Measurements from ENCODE around the gene EMC8.

The EMC8 gene

DNA sequence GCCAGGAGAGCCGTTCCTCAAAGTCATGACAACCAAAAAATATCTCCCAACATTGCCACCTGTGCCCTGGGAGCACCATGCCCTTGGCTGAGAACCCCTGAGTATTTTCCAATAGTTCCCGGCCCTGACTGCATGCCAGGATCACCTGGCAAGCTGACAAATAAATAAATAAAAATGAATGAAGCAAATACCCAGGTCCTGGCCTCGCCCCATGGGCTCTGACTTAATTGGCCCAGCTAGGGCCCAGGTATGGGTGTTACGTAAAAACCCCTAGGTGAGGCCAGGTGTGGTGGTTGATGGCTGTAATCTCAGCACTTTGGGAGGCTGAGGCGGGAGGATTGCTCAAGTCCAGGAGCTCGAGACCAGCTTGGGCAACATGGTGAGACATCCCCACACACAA is 45.8 kb downstream of the EMC8 start:
- TF ChIP-seq, protein P1, sequence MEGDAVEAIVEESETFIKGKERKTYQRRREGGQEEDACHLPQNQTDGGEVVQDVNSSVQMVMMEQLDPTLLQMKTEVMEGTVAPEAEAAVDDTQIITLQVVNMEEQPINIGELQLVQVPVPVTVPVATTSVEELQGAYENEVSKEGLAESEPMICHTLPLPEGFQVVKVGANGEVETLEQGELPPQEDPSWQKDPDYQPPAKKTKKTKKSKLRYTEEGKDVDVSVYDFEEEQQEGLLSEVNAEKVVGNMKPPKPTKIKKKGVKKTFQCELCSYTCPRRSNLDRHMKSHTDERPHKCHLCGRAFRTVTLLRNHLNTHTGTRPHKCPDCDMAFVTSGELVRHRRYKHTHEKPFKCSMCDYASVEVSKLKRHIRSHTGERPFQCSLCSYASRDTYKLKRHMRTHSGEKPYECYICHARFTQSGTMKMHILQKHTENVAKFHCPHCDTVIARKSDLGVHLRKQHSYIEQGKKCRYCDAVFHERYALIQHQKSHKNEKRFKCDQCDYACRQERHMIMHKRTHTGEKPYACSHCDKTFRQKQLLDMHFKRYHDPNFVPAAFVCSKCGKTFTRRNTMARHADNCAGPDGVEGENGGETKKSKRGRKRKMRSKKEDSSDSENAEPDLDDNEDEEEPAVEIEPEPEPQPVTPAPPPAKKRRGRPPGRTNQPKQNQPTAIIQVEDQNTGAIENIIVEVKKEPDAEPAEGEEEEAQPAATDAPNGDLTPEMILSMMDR (conservative IDR thresholded peaks at IDR 0.05; ENCODE audit: low read length) = no peak
- TF ChIP-seq EZH2phosphoT487 (IDR thresholded peaks at IDR 0.05; ENCODE audit: borderline replicate concordance) = no peak
- Histone ChIP-seq H3K9me3 (ENCODE audit: insufficient read depth, low read depth, low read length) (no peaks in the 10 kb centered on the region), H3K4me3 (ENCODE audit: low read length, poor library complexity, severe bottlenecking) (no peak overlapping the region), H3K4me2 (ENCODE audit: low read depth, low read length, poor library complexity, severe bottlenecking) (no peak overlapping the region), H3K27me3 (ENCODE audit: insufficient read depth, low read length, poor library complexity, severe bottlenecking) (no peaks in the 10 kb centered on the region), H3K9me2 (replicated peaks; ENCODE audit: low read depth, low read length) (no peaks in the 10 kb centered on the region), H3K4me1 (ENCODE audit: insufficient read depth, low read length, poor library complexity, severe bottlenecking) (peaks cover 8% of the 10 kb centered on the region), H3K36me3 (ENCODE audit: insufficient read depth, low read length) (no peaks in the 10 kb centered on the region), H2AFZ (ENCODE audit: low read length) (no peak overlapping the region), H3K9ac (ENCODE audit: low read depth, low read length, poor library complexity, severe bottlenecking) (no peak overlapping the region), H3F3A (ENCODE audit: low read depth) (no peaks in the 10 kb centered on the region), H3K79me2 (ENCODE audit: insufficient read depth, low read length) (no peaks in the 10 kb centered on the region), H4K20me1 (ENCODE audit: insufficient read depth, low read length, poor library complexity, severe bottlenecking) (no peaks in the 10 kb centered on the region)

DNA sequence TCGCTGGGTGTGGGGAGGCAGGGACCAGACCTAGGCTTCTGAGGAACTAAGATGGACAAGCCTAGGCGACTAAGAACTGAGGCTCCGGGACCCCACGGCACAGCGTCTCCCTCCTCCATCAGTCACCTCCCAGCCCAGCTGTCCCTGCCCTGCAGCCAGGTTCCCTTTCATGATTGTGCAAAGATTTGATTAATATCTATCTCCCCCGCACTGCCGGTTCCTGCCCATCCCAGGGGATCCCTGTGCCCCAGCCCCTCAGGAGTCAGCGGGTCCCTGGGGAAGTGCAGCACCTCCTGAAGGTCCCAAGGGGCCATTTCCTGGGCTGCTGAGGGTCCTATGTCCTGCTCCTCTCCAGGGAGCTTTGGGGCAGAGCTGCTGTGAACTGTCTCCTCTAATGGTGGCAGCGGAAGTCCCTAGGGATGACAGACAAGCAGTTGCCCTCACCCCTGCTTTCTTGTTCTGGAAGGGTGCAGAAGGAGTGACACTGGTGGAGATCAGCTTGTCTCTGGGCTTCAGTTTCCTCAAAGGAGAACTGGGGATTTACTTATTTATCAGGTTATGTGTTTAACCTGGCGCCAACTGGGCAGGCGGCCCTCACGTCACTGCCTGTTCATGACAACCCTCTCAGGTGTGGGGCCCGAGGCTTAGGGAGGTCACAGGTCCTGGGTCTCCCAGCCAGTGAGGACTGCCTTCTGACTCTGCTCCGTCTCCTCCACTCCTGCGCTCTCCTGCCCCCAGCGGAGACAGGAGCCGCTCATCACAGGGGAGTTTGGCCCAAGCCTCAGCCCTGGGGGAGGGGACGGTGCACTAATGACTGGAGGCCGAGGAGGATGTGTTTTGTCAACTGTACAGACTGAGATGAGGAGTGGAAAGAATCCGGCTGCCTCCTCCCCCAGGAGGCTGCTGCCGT is 46.6 kb downstream of the EMC8 start:
- Histone ChIP-seq H3K27me3 (ENCODE audit: insufficient read depth, low read length, poor library complexity, severe bottlenecking) (no peaks in the 10 kb centered on the region), H3K4me1 (ENCODE audit: insufficient read depth, low read length, poor library complexity, severe bottlenecking) (peaks cover 8% of the 10 kb centered on the region)

DNA sequence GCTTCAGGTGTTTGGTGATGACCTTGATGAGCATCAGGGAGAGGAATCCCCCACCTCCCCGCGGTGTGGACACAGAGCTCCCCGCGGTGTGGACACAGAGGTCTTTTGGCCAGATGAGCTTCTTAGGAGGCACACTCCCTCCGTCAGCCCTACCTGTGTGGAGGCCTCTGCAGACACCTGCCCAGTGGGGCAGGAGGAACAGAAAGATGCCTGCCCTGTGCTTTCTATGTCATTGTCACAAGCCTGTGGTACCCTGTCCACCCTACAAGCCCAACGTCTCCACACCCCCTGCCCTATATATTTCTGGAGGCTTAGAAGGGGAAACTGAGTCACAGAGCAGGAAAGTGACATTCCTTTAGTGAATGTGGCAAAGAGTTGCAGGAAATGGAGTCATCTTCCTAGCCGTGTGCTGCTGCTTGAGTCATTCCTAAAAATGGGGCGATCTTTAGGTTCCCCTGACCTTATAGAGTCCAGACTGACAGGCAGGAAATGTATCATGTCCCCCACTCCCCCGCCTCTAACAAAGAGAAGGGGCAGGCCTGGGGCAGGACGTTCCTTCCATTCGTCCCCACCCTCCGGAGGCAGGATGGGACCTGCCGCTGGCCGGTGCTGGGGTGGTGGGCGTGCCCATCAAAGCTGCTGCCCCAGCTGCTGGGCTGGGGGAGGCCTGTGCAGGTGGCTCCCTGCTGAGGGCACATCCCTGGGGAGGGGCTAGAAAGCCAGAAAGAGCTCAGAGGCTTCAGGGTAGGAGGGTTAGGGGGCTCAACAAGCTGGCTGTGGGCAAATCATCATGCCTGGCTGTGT is 47.4 kb downstream of the EMC8 start:
- H3K9me2 ChIP-seq (replicated peaks; ENCODE audit: low read depth, low read length) = no peaks in the 10 kb centered on the region
- no peaks in the 10 kb centered on the region for H3F3A ChIP-seq (ENCODE audit: low read depth)
- peaks cover 8% of the 10 kb centered on the region for H3K4me1 ChIP-seq (ENCODE audit: insufficient read depth, low read length, poor library complexity, severe bottlenecking)
- no peaks in the 10 kb centered on the region for H3K9me3 ChIP-seq (ENCODE audit: insufficient read depth, low read depth, low read length)
- H3K4me3 ChIP-seq (ENCODE audit: low read length, poor library complexity, severe bottlenecking) = no peak overlapping the region
- TF ChIP-seq, protein P1 (conservative IDR thresholded peaks at IDR 0.05; ENCODE audit: low read length) = no peak
- TF ChIP-seq EZH2phosphoT487 (IDR thresholded peaks at IDR 0.05; ENCODE audit: borderline replicate concordance) = no peak
- no peak overlapping the region for H3K9ac ChIP-seq (ENCODE audit: low read depth, low read length, poor library complexity, severe bottlenecking)
- no peaks in the 10 kb centered on the region for H3K27me3 ChIP-seq (ENCODE audit: insufficient read depth, low read length, poor library complexity, severe bottlenecking)
- no peaks in the 10 kb centered on the region for H4K20me1 ChIP-seq (ENCODE audit: insufficient read depth, low read length, poor library complexity, severe bottlenecking)
- H2AFZ ChIP-seq (ENCODE audit: low read length) = no peak overlapping the region
- no peaks in the 10 kb centered on the region for H3K36me3 ChIP-seq (ENCODE audit: insufficient read depth, low read length)
- no peak overlapping the region for H3K4me2 ChIP-seq (ENCODE audit: low read depth, low read length, poor library complexity, severe bottlenecking)
- H3K79me2 ChIP-seq (ENCODE audit: insufficient read depth, low read length) = no peaks in the 10 kb centered on the region

More for the DNA sequence above, 46.6 kb downstream of the EMC8 start:
- Histone ChIP-seq H2AFZ (ENCODE audit: low read length) (no peak overlapping the region), H3F3A (ENCODE audit: low read depth) (no peaks in the 10 kb centered on the region), H3K9ac (ENCODE audit: low read depth, low read length, poor library complexity, severe bottlenecking) (no peak overlapping the region), H3K36me3 (ENCODE audit: insufficient read depth, low read length) (no peaks in the 10 kb centered on the region), H3K4me2 (ENCODE audit: low read depth, low read length, poor library complexity, severe bottlenecking) (no peak overlapping the region), H3K9me2 (replicated peaks; ENCODE audit: low read depth, low read length) (no peaks in the 10 kb centered on the region), H4K20me1 (ENCODE audit: insufficient read depth, low read length, poor library complexity, severe bottlenecking) (no peaks in the 10 kb centered on the region), H3K79me2 (ENCODE audit: insufficient read depth, low read length) (no peaks in the 10 kb centered on the region), H3K4me3 (ENCODE audit: low read length, poor library complexity, severe bottlenecking) (no peak overlapping the region), H3K9me3 (ENCODE audit: insufficient read depth, low read depth, low read length) (no peaks in the 10 kb centered on the region)
- TF ChIP-seq EZH2phosphoT487 (IDR thresholded peaks at IDR 0.05; ENCODE audit: borderline replicate concordance) = no peak
- TF ChIP-seq, protein P1 (conservative IDR thresholded peaks at IDR 0.05; ENCODE audit: low read length) = no peak
